Measurements from ENCODE around the gene SIX3. TPM values are rescaled to one million over a fixed set of nuclear protein-coding genes. Genes with fewer than 3 reads are reported as not detected.

The SIX3 gene
- total RNA-seq, 4 donors from 2014 or later = not detected

GRCh38 chr2:44952143-44952805 lies 10.8 kb downstream of the SIX3 start:
- H3K4me3 ChIP-seq = no peak overlapping the region
- peaks cover 5 to 17% of the 10 kb centered on the region in 2 donors for H3K27me3 ChIP-seq
- DNase-seq = no peak
- intact Hi-C loops (cut with DNase I; ENCODE audit: low total_unique reads) = loop anchor here (10.0 kb wide), 1 partner anchor 467 kb away; no protein-coding TSS in a partner anchor
- peaks cover 0 to 15% of the 10 kb centered on the region in 2 donors for H3K4me1 ChIP-seq
- no peak overlapping the region for H3K27ac ChIP-seq
- TF ChIP-seq POLR2A (IDR thresholded peaks at IDR 0.05) (no peak), CTCF (IDR thresholded peaks at IDR 0.05) (peak in 3 of 4 experiments; percentile 15 to 35 (median 25))
- no peaks in the 10 kb centered on the region for H3K9me3 ChIP-seq
- H3K36me3 ChIP-seq = no peaks in the 10 kb centered on the region

- Histone ChIP-seq H3K27ac (no peak overlapping the region), H3K36me3 (no peaks in the 10 kb centered on the region), H3K9me3 (no peaks in the 10 kb centered on the region), H3K27me3 (peaks cover 5 to 17% of the 10 kb centered on the region in 2 donors), H3K4me1 (peaks cover 0 to 15% of the 10 kb centered on the region in 2 donors), H3K4me3 (no peak overlapping the region)
- TF ChIP-seq CTCF (IDR thresholded peaks at IDR 0.05) = no peak
- TF ChIP-seq POLR2A (IDR thresholded peaks at IDR 0.05) = no peak
- intact Hi-C loops (cut with DNase I; ENCODE audit: low total_unique reads) = loop anchor here (10.0 kb wide), 1 partner anchor 468 kb away; no protein-coding TSS in a partner anchor
- DNase-seq = no peak
Measured at GRCh38 chr2:44952806-44953498, 11.4 kb downstream of the SIX3 start.

GRCh38 chr2:44953499-44953883 lies 12.0 kb downstream of the SIX3 start:
- Histone ChIP-seq H3K4me1 (peaks cover 0 to 15% of the 10 kb centered on the region in 2 donors), H3K4me3 (no peak overlapping the region), H3K27me3 (peaks cover 5 to 17% of the 10 kb centered on the region in 2 donors), H3K9me3 (no peaks in the 10 kb centered on the region), H3K27ac (no peak overlapping the region), H3K36me3 (no peaks in the 10 kb centered on the region)
- TF ChIP-seq POLR2A (IDR thresholded peaks at IDR 0.05) = no peak
- no peak for TF ChIP-seq CTCF (IDR thresholded peaks at IDR 0.05)
- DNase-seq = no peak
- intact Hi-C loops (cut with DNase I; ENCODE audit: low total_unique reads) = loop anchor here (10.0 kb wide), 1 partner anchor 469 kb away; no protein-coding TSS in a partner anchor

GRCh38 chr2:44954447-44954888 lies 13.0 kb downstream of the SIX3 start:
- H3K27me3 ChIP-seq = peaks cover 5 to 17% of the 10 kb centered on the region in 2 donors
- TF ChIP-seq POLR2A (IDR thresholded peaks at IDR 0.05) (no peak), CTCF (IDR thresholded peaks at IDR 0.05) (no peak)
- no peaks in the 10 kb centered on the region for H3K9me3 ChIP-seq
- no peak for DNase-seq
- no peaks in the 10 kb centered on the region for H3K36me3 ChIP-seq
- no peak overlapping the region for H3K4me3 ChIP-seq
- H3K27ac ChIP-seq = no peak overlapping the region
- intact Hi-C loops (cut with DNase I; ENCODE audit: low total_unique reads) = loop anchor here (10.0 kb wide), 1 partner anchor 470 kb away; no protein-coding TSS in a partner anchor
- H3K4me1 ChIP-seq = peaks cover 0 to 15% of the 10 kb centered on the region in 2 donors
